ENCODE measurements around the gene EIF2B1. TPM values are rescaled to one million over a fixed set of nuclear protein-coding genes. Genes with fewer than 3 reads are reported as not detected.

Gene EIF2B1
- total RNA-seq, 1 experiment from 2014 or later, result 59.8 TPM

DNA sequence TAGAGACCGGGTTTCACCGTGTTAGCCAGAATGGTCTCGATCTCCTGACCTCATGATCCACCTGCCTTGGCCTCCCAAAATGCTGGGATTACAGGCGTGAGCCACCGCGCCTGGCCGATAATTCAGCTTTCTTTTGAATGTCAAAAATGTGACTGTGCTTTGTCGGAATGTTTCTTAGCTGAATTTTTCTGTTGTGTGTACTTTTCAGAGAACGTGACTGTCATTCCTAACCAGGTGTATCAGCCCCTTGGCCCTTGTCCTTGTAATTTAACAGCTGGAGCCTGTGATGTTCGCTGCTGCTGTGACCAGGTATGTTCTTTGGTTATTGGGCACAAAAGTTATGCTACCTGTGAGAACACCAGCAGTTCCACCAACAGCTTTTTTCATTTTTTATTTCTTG lies 45.5 kb upstream of the EIF2B1 start:
- TF ChIP-seq CTCF (conservative IDR thresholded peaks at IDR 0.05), result no peak
- no peak overlapping the region for H4K5ac ChIP-seq (ENCODE audit: insufficient read length, low read depth, low read length)
- Mint-ChIP-seq H3K27ac (peak overlapping the region in 1 of 3 experiments; percentile 91; a peak in 1 of 7 replicates), H3K4me3 (no peak overlapping the region), H3K27me3 (ENCODE audit: low read depth) (no peaks in the 10 kb centered on the region), H3K9me3 (no peaks in the 10 kb centered on the region), H3K4me1 (no peaks in the 10 kb centered on the region), H3K36me3 (ENCODE audit: insufficient read depth in 1 of 3, low read depth in 3 of 3) (peaks cover 0 to 11% (median 7%) of the 10 kb centered on the region in 3 experiments; a peak in 4 of 7 replicates)
- no peak overlapping the region for H3K9ac ChIP-seq (ENCODE audit: extremely low read depth, insufficient read length, low read length)
- no peaks in the 10 kb centered on the region for H3K4me1 ChIP-seq (ENCODE audit: insufficient read depth, low read length)
- H2BK12ac ChIP-seq (ENCODE audit: insufficient read length, low read depth, low read length), result no peak overlapping the region
- H3K14ac ChIP-seq (ENCODE audit: insufficient read depth, low read length), result no peak overlapping the region
- H2BK20ac ChIP-seq (ENCODE audit: low read depth, low read length, poor library complexity, severe bottlenecking), result no peak overlapping the region
- no peaks in the 10 kb centered on the region for H3K79me1 ChIP-seq (ENCODE audit: insufficient read depth, low read depth, low read length, poor library complexity, severe bottlenecking)
- no peak overlapping the region for H2BK120ac ChIP-seq (ENCODE audit: low read depth, low read length, poor library complexity, severe bottlenecking)
- H2BK15ac ChIP-seq (ENCODE audit: low read depth, low read length), result no peak overlapping the region
- no peak overlapping the region for H4K8ac ChIP-seq (replicated peaks; ENCODE audit: insufficient read length, low read depth, low read length)
- no peak overlapping the region for H2BK5ac ChIP-seq (ENCODE audit: insufficient read length, low read length)
- H3K27me3 ChIP-seq (ENCODE audit: insufficient read depth, low read length), result no peaks in the 10 kb centered on the region
- H3K23ac ChIP-seq (ENCODE audit: insufficient read length, low read depth, low read length), result no peak overlapping the region
- H3K4me2 ChIP-seq (ENCODE audit: insufficient read depth, insufficient read length, low read length), result no peak overlapping the region
- no peaks in the 10 kb centered on the region for H3K9me3 ChIP-seq (ENCODE audit: control insufficient read depth, low read depth, low read length)
- no peak overlapping the region for H2AK5ac ChIP-seq (ENCODE audit: insufficient read length, low read length)
- H3K4ac ChIP-seq (ENCODE audit: low read depth, low read length), result no peak overlapping the region
- WGBS (ENCODE audit: extremely low coverage, insufficient read length, low lambda C conversion rate), result no CpG with 5 or more reads among the region's 10 CpGs
- no peaks in the 10 kb centered on the region for H4K20me1 ChIP-seq (ENCODE audit: control insufficient read depth, insufficient read depth, insufficient read length)
- H2AFZ ChIP-seq (ENCODE audit: low read length), result no peak overlapping the region
- H3T11ph ChIP-seq (ENCODE audit: low read length), result no peak overlapping the region
- H4K91ac ChIP-seq (ENCODE audit: insufficient read length, low read depth, low read length), result no peak overlapping the region
- no peak overlapping the region for H3K56ac ChIP-seq (ENCODE audit: insufficient read length, low read depth, low read length)
- no peak overlapping the region for H3K27ac ChIP-seq (ENCODE audit: insufficient read length, low read depth, low read length)
- no peaks in the 10 kb centered on the region for H3K23me2 ChIP-seq (ENCODE audit: insufficient read length, low read depth, low read length, poor library complexity, severe bottlenecking)
- H3K18ac ChIP-seq (ENCODE audit: insufficient read length, low read depth, low read length), result no peak overlapping the region
- H3K79me2 ChIP-seq (ENCODE audit: insufficient read depth, low read length), result no peaks in the 10 kb centered on the region
- no peak for DNase-seq
